ENCODE results near the gene UNC79. TPM values are rescaled to one million over a fixed set of nuclear protein-coding genes. Genes with fewer than 3 reads are reported as not detected.

The UNC79 gene
- polyA plus RNA-seq, 3 donors = 0.01 to 0.02 TPM; not detected in 1

DNA sequence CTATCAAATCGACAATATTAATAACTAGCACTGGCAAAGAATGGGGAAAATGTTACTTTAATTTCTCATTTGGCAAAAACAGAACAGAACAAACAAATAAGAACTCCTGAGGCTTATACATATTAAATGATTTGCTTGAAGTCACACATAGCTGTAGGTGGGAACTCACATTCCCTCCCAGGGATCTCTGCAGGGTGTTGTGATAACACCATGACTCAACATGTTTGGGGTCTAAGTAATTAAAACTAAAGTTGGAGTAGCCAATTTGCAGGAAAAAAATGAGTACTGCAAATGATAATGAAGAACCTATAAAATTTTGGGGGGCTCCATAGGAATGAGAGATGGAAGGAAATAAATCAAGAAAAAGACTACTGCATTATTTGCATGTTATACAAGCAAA, 27.5 kb downstream of the UNC79 start:
- H3K9me3 ChIP-seq (replicated peaks in 1 of 2; ENCODE audit: control insufficient read depth in 1 of 2, insufficient read depth in 1 of 2, low read length in 2 of 2) = no peaks in the 10 kb centered on the region
- no peak overlapping the region for H3K9ac ChIP-seq (ENCODE audit: insufficient read depth, low read length, poor library complexity, severe bottlenecking)
- H3K79me2 ChIP-seq (ENCODE audit: insufficient read depth, low read length) = no peaks in the 10 kb centered on the region
- no peak overlapping the region for H3K4me3 ChIP-seq (replicated peaks in 1 of 3; ENCODE audit: low read depth in 2 of 3, low read length in 3 of 3)
- H3K27me3 ChIP-seq (ENCODE audit: control insufficient read depth in 2 of 2, insufficient read depth in 2 of 2, low read length in 2 of 2) = peaks cover 0 to 3% of the 10 kb centered on the region in 2 donors
- H3K4me1 Mint-ChIP-seq = peaks cover 1% of the 10 kb centered on the region
- no peak for DNase-seq
- no peak overlapping the region for H3K4me2 ChIP-seq (replicated peaks; ENCODE audit: extremely low read depth, low read length, poor library complexity, severe bottlenecking)
- no peak overlapping the region for H3K27ac ChIP-seq (ENCODE audit: low read depth in 1 of 2, low read length in 2 of 2)
- peaks cover 0 to 3% (median 0%) of the 10 kb centered on the region in 7 donors for H3K9me3 Mint-ChIP-seq
- H4K20me1 ChIP-seq (ENCODE audit: insufficient read depth, low read length) = no peaks in the 10 kb centered on the region
- no peak overlapping the region for H2AFZ ChIP-seq (ENCODE audit: insufficient read depth, low read depth, low read length, poor library complexity, severe bottlenecking)
- peaks cover 6 to 16% (median 15%) of the 10 kb centered on the region in 3 donors for H3K27me3 Mint-ChIP-seq (ENCODE audit: low read depth in 3 of 3)
- H3K36me3 Mint-ChIP-seq = no peaks in the 10 kb centered on the region
- no peak overlapping the region for H3K4me3 Mint-ChIP-seq
- H3K4me1 ChIP-seq (ENCODE audit: control insufficient read depth in 1 of 2, insufficient read depth in 2 of 2, low read length in 2 of 2) = no peaks in the 10 kb centered on the region
- H3K27ac Mint-ChIP-seq = no peak overlapping the region
- H3K36me3 ChIP-seq (replicated peaks in 1 of 2; ENCODE audit: control insufficient read depth in 1 of 2, insufficient read depth in 2 of 2, low read length in 2 of 2) = no peaks in the 10 kb centered on the region
- TF ChIP-seq, protein P1, sequence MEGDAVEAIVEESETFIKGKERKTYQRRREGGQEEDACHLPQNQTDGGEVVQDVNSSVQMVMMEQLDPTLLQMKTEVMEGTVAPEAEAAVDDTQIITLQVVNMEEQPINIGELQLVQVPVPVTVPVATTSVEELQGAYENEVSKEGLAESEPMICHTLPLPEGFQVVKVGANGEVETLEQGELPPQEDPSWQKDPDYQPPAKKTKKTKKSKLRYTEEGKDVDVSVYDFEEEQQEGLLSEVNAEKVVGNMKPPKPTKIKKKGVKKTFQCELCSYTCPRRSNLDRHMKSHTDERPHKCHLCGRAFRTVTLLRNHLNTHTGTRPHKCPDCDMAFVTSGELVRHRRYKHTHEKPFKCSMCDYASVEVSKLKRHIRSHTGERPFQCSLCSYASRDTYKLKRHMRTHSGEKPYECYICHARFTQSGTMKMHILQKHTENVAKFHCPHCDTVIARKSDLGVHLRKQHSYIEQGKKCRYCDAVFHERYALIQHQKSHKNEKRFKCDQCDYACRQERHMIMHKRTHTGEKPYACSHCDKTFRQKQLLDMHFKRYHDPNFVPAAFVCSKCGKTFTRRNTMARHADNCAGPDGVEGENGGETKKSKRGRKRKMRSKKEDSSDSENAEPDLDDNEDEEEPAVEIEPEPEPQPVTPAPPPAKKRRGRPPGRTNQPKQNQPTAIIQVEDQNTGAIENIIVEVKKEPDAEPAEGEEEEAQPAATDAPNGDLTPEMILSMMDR (IDR thresholded peaks at IDR 0.05) = no peak
- no CpG with 5 or more reads among the region's 1 CpG for WGBS (ENCODE audit: insufficient coverage)
- intact Hi-C loops (cut with micrococcal nuclease) = no loop called here

DNA sequence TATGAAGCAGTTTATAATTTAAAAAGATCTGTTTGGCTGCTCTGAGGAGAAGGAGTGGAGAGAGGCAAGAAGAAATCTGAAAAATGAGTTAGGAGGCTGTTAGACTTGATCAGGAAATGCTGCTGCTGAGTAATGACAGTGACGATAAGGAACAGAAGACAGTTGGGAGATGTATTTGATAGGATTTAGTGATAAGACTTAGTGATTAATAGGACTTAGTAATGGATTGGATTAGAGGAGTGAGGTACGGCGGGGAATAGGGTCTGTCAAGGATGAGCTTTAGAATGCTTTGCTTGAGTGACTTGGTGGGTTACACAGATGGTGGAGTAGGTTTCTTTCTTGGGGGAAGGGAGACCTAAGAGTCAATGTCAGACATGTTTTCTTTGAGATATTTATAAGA, 31.7 kb downstream of the UNC79 start:
- Mint-ChIP-seq H3K27ac (no peak overlapping the region), H3K4me3 (no peak overlapping the region), H3K9me3 (peaks cover 0 to 1% (median 0%) of the 10 kb centered on the region in 7 donors), H3K36me3 (no peaks in the 10 kb centered on the region), H3K4me1 (peaks cover 4% of the 10 kb centered on the region), H3K27me3 (ENCODE audit: low read depth in 3 of 3) (peaks cover 6 to 8% (median 7%) of the 10 kb centered on the region in 3 donors)
- Histone ChIP-seq H3K9ac (ENCODE audit: insufficient read depth, low read length, poor library complexity, severe bottlenecking) (no peak overlapping the region), H2AFZ (ENCODE audit: insufficient read depth, low read depth, low read length, poor library complexity, severe bottlenecking) (no peak overlapping the region), H3K36me3 (replicated peaks in 1 of 2; ENCODE audit: control insufficient read depth in 1 of 2, insufficient read depth in 2 of 2, low read length in 2 of 2) (no peaks in the 10 kb centered on the region), H3K4me2 (replicated peaks; ENCODE audit: extremely low read depth, low read length, poor library complexity, severe bottlenecking) (no peak overlapping the region), H3K4me1 (ENCODE audit: control insufficient read depth in 1 of 2, insufficient read depth in 2 of 2, low read length in 2 of 2) (no peaks in the 10 kb centered on the region), H3K79me2 (ENCODE audit: insufficient read depth, low read length) (no peaks in the 10 kb centered on the region), H3K4me3 (replicated peaks in 1 of 3; ENCODE audit: low read depth in 2 of 3, low read length in 3 of 3) (no peak overlapping the region), H3K9me3 (replicated peaks in 1 of 2; ENCODE audit: control insufficient read depth in 1 of 2, insufficient read depth in 1 of 2, low read length in 2 of 2) (no peaks in the 10 kb centered on the region), H3K27me3 (ENCODE audit: control insufficient read depth in 2 of 2, insufficient read depth in 2 of 2, low read length in 2 of 2) (peaks cover 0 to 5% of the 10 kb centered on the region in 2 donors), H3K27ac (ENCODE audit: low read depth in 1 of 2, low read length in 2 of 2) (no peak overlapping the region), H4K20me1 (ENCODE audit: insufficient read depth, low read length) (no peaks in the 10 kb centered on the region)
- TF ChIP-seq, protein P1 (IDR thresholded peaks at IDR 0.05) = no peak
- WGBS (ENCODE audit: insufficient coverage) = 76% methylated on average over 3 of the region's 3 CpGs
- no peak for DNase-seq
- intact Hi-C loops (cut with micrococcal nuclease) = no loop called here

All from CD14-positive monocyte (primary cell).